Measurements from ENCODE around the gene NCK2. TPM values are rescaled to one million over a fixed set of nuclear protein-coding genes. Genes with fewer than 3 reads are reported as not detected.

NCK2 gene
- total and polyA plus RNA-seq, 2 donors from 2014 or later = 22.8 to 52.9 TPM

GRCh38 chr2:105868060-105868459, 123.3 kb downstream of the NCK2 start:
- H3K4me3 ChIP-seq (ENCODE audit: low read length in 3 of 3) = no peak overlapping the region
- H3K27me3 ChIP-seq (ENCODE audit: control insufficient read depth, insufficient read depth, low read length) = no peaks in the 10 kb centered on the region
- no peak overlapping the region for H3K9ac ChIP-seq (ENCODE audit: low read length in 3 of 3)
- no peak overlapping the region for H3K27ac ChIP-seq (ENCODE audit: low read depth in 2 of 2, low read length in 2 of 2)
- no peaks in the 10 kb centered on the region for H3K9me3 ChIP-seq (ENCODE audit: control insufficient read depth in 2 of 3, insufficient read depth in 1 of 3, low read length in 3 of 3)
- no peak for FAIRE-seq
- H3K36me3 ChIP-seq (ENCODE audit: control insufficient read depth in 2 of 3, insufficient read depth in 3 of 3, low read length in 3 of 3) = no peaks in the 10 kb centered on the region
- H3K4me1 ChIP-seq (ENCODE audit: control insufficient read depth in 2 of 3, insufficient read depth in 2 of 3, low read depth in 1 of 3, low read length in 3 of 3) = peaks cover 2 to 36% (median 23%) of the 10 kb centered on the region in 3 donors
- intact Hi-C loops (cut with DNase I) = no loop called here
- TF ChIP-seq CTCF (IDR thresholded peaks at IDR 0.05; ENCODE audit: borderline replicate concordance, extremely low read depth, insufficient read depth) = no peak
- no peak for DNase-seq

GRCh38 chr2:105869341-105869740, 124.6 kb downstream of the NCK2 start:
- H3K27ac ChIP-seq (ENCODE audit: low read depth in 2 of 2, low read length in 2 of 2) = no peak overlapping the region
- H3K27me3 ChIP-seq (ENCODE audit: control insufficient read depth, insufficient read depth, low read length) = no peaks in the 10 kb centered on the region
- intact Hi-C loops (cut with DNase I) = no loop called here
- H3K9ac ChIP-seq (ENCODE audit: low read length in 3 of 3) = no peak overlapping the region
- no peaks in the 10 kb centered on the region for H3K36me3 ChIP-seq (ENCODE audit: control insufficient read depth in 2 of 3, insufficient read depth in 3 of 3, low read length in 3 of 3)
- peaks cover 2 to 36% (median 23%) of the 10 kb centered on the region in 3 donors for H3K4me1 ChIP-seq (ENCODE audit: control insufficient read depth in 2 of 3, insufficient read depth in 2 of 3, low read depth in 1 of 3, low read length in 3 of 3)
- no peak overlapping the region for H3K4me3 ChIP-seq (ENCODE audit: low read length in 3 of 3)
- DNase-seq (no peak), FAIRE-seq (no peak)
- no peak for TF ChIP-seq CTCF (IDR thresholded peaks at IDR 0.05; ENCODE audit: borderline replicate concordance, extremely low read depth, insufficient read depth)
- no peaks in the 10 kb centered on the region for H3K9me3 ChIP-seq (ENCODE audit: control insufficient read depth in 2 of 3, insufficient read depth in 1 of 3, low read length in 3 of 3)

GRCh38 chr2:105870062-105870461, 125.3 kb downstream of the NCK2 start:
- Histone ChIP-seq H3K27me3 (ENCODE audit: control insufficient read depth, insufficient read depth, low read length) (no peaks in the 10 kb centered on the region), H3K4me1 (ENCODE audit: control insufficient read depth in 2 of 3, insufficient read depth in 2 of 3, low read depth in 1 of 3, low read length in 3 of 3) (peaks cover 2 to 35% (median 26%) of the 10 kb centered on the region in 3 donors), H3K9ac (ENCODE audit: low read length in 3 of 3) (no peak overlapping the region), H3K27ac (ENCODE audit: low read depth in 2 of 2, low read length in 2 of 2) (no peak overlapping the region), H3K4me3 (ENCODE audit: low read length in 3 of 3) (no peak overlapping the region), H3K9me3 (ENCODE audit: control insufficient read depth in 2 of 3, insufficient read depth in 1 of 3, low read length in 3 of 3) (no peaks in the 10 kb centered on the region), H3K36me3 (ENCODE audit: control insufficient read depth in 2 of 3, insufficient read depth in 3 of 3, low read length in 3 of 3) (no peaks in the 10 kb centered on the region)
- TF ChIP-seq CTCF (IDR thresholded peaks at IDR 0.05; ENCODE audit: borderline replicate concordance, extremely low read depth, insufficient read depth) = no peak
- intact Hi-C loops (cut with DNase I) = no loop called here
- no peak for FAIRE-seq
- no peak for DNase-seq

- intact Hi-C loops (cut with DNase I) = no loop called here
- Histone ChIP-seq H3K27me3 (ENCODE audit: control insufficient read depth, insufficient read depth, low read length) (no peaks in the 10 kb centered on the region), H3K4me3 (ENCODE audit: low read length in 3 of 3) (no peak overlapping the region), H3K9me3 (ENCODE audit: control insufficient read depth in 2 of 3, insufficient read depth in 1 of 3, low read length in 3 of 3) (no peaks in the 10 kb centered on the region), H3K4me1 (ENCODE audit: control insufficient read depth in 2 of 3, insufficient read depth in 2 of 3, low read depth in 1 of 3, low read length in 3 of 3) (peaks cover 2 to 33% (median 29%) of the 10 kb centered on the region in 3 donors), H3K27ac (ENCODE audit: low read depth in 2 of 2, low read length in 2 of 2) (no peak overlapping the region), H3K9ac (ENCODE audit: low read length in 3 of 3) (no peak overlapping the region), H3K36me3 (ENCODE audit: control insufficient read depth in 2 of 3, insufficient read depth in 3 of 3, low read length in 3 of 3) (no peaks in the 10 kb centered on the region)
- FAIRE-seq (no peak), DNase-seq (no peak)
- no peak for TF ChIP-seq CTCF (IDR thresholded peaks at IDR 0.05; ENCODE audit: borderline replicate concordance, extremely low read depth, insufficient read depth)
Measured at GRCh38 chr2:105870858-105871257, 126.1 kb downstream of the NCK2 start.

All from kidney (tissue), 14 donors.